IPS-20b (cell line): ENCODE results near the gene TSHR.
"Not testable (repeated sequence)": the region's sequence is repeated elsewhere in the genome, so short reads cannot be mapped to it uniquely, and the experiment has no call there.

ENCODE experiments used
- H3K27ac ChIP-seq: one replicate; pipeline ENCODE4 v1.5.1; 2013; ENCODE audit warnings: low read length
- H3K27me3 ChIP-seq: 2 replicates; pipeline ENCODE4 v1.6.1; 2013; ENCODE audit warnings: mild to moderate bottlenecking, low read length, inconsistent platforms; ENCODE audit not compliant: insufficient read depth
- H3K36me3 ChIP-seq: 2 replicates; pipeline ENCODE4 v1.6.1; 2013; ENCODE audit warnings: low read depth, mild to moderate bottlenecking, inconsistent platforms, low read length, moderate library complexity; ENCODE audit not compliant: insufficient read depth
- H3K4me1 ChIP-seq: 2 replicates; pipeline ENCODE4 v1.6.1; 2013; ENCODE audit warnings: mild to moderate bottlenecking, control low read depth, inconsistent platforms, low read length, moderate library complexity; ENCODE audit not compliant: insufficient read depth
- H3K4me3 ChIP-seq: 2 replicates; pipeline ENCODE4 v1.5.1; 2013; ENCODE audit warnings: mild to moderate bottlenecking, low read length, inconsistent platforms
- H3K9ac ChIP-seq: 2 replicates; pipeline ENCODE4 v1.6.1; 2013; ENCODE audit warnings: low read depth, mild to moderate bottlenecking, inconsistent platforms, low read length, moderate library complexity
- H3K9me3 ChIP-seq: 2 replicates; pipeline ENCODE4 v1.6.1; 2013; ENCODE audit warnings: mild to moderate bottlenecking, low read depth, low read length, inconsistent platforms; ENCODE audit not compliant: insufficient read depth

Gene TSHR

DNA sequence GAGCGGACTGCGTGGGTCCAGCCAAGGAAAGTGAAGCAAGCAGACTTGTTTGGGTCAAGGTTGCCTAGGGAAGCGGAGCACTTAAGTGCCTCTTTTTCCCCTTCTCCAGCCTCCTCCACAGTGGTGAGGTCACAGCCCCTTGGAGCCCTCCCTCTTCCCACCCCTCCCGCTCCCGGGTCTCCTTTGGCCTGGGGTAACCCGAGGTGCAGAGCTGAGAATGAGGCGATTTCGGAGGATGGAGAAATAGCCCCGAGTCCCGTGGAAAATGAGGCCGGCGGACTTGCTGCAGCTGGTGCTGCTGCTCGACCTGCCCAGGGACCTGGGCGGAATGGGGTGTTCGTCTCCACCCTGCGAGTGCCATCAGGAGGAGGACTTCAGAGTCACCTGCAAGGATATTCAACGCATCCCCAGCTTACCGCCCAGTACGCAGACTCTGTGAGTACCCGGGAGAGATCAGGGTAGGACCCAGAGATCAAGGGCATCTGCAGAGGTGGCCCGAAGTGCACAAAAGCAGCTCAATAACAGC, at the start of gene TSHR:
Gene TSHR, plus strand, starts transcription at position 206 of the 526 bp plus-strand sequence. Its CDS starts 60 bp downstream, at position 266.
- peak within 1 kb of the TSS; percentile 45; the same call in 1 of the 2 replicates for H3K9ac ChIP-seq
- no peak within 1 kb of the TSS for H3K27ac ChIP-seq
- H3K36me3 ChIP-seq: no peaks in the 10 kb centered on the region
- peaks cover 4% of the 10 kb centered on the region for H3K4me1 ChIP-seq
- H3K27me3 ChIP-seq: peaks cover 29% of the 10 kb centered on the region
- H3K4me3 ChIP-seq: peak within 1 kb of the TSS; percentile 75
- H3K9me3 ChIP-seq: no peaks in the 10 kb centered on the region

DNA sequence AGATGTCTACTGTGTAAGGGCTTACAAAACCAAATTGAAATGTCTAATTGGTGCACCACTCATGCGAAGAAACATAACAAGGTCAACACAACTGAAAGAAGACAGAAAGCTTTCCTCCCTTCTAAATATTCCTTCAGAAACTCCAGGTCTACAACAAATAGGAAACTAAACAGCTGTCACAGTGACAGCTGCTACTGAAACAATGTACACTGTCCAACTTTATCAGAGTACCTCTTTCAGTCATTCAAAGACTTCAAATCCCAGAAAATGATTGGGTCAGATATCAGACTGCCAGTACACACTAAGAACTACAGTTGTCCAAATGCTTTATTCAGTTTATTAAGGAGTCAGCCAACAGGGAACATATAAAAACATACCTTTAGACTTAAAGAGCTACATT, 49.1 kb upstream of the TSHR start:
- Histone ChIP-seq H3K27ac (no peak overlapping the region), H3K4me1 (no peaks in the 10 kb centered on the region), H3K36me3 (no peaks in the 10 kb centered on the region; the same call in 1 of the 2 replicates), H3K4me3 (no peak overlapping the region), H3K9ac (no peak overlapping the region), H3K9me3 (no peaks in the 10 kb centered on the region), H3K27me3 (no peaks in the 10 kb centered on the region)

DNA sequence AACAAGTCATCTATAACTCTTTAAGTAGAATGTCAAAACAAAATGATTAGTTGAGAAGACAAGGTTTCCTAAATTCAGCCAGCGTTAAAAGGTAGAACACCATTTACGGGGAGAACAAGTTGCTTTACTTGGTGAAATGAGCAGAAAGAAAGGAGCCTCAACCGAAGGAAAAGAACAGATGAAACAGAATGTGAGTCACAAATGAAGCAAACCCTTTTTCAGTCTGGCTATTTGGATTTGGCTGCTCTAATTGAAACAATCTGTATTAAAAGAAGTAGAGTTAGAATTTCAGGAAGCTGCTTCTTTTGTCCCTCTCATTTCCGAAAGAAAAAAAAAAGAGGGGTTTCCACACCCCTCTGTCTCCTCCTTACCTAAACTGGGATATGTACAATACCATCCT, 48.5 kb upstream of the TSHR start:
- no peaks in the 10 kb centered on the region for H3K27me3 ChIP-seq
- H3K27ac ChIP-seq: no peak overlapping the region
- no peak overlapping the region for H3K9ac ChIP-seq
- H3K9me3 ChIP-seq: no peaks in the 10 kb centered on the region
- H3K4me1 ChIP-seq: no peaks in the 10 kb centered on the region
- no peak overlapping the region for H3K4me3 ChIP-seq
- H3K36me3 ChIP-seq: no peaks in the 10 kb centered on the region; the same call in 1 of the 2 replicates

DNA sequence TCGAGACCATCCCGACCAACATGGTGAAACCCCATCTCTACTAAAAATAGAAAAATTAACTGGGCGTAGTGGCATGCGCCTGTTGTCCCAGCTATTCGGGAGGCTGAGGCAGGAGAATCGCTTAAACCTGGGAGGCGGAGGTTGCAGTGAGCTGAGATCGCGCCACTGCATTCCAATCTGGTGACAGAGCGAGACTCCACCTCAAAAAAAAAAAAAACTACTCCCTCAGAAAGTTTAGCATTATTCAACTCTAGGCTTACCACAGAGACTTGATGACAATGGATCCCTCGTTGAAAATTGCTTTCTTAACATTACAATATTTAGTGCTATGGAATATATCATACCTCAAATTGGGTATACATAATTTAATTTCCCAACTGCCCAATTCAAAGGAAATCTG, 43.4 kb upstream of the TSHR start:
- H3K27ac ChIP-seq, H3K27me3 ChIP-seq, H3K4me1 ChIP-seq, H3K9ac ChIP-seq, H3K9me3 ChIP-seq, H3K4me3 ChIP-seq: not testable (repeated sequence)
- H3K36me3 ChIP-seq: peaks cover 14% of the 10 kb centered on the region; the same call in 1 of the 2 replicates

DNA sequence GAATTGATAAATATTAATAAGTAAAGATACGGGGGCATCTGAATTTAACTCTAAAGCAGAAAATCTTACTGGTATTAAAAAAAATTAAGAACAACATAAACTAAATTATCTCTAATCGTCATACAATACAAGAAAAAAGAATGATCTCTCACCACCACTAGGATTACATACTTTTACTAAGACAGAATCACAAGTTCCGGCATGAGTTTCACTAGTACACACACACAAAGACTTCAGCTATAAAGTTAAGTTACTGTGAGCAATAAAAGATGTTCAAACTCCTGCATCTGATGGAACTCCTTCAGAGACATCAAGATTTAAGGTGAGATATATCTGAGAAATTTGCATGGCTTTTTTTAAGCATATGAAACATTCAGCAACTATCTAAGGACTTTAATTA, 35.8 kb upstream of the TSHR start:
- H3K4me1 ChIP-seq: peaks cover 13% of the 10 kb centered on the region
- no peak overlapping the region for H3K4me3 ChIP-seq
- H3K27ac ChIP-seq: no peak overlapping the region
- H3K36me3 ChIP-seq: peaks cover 9% of the 10 kb centered on the region; the same call in 1 of the 2 replicates
- no peak overlapping the region for H3K9ac ChIP-seq
- H3K9me3 ChIP-seq: no peaks in the 10 kb centered on the region
- H3K27me3 ChIP-seq: no peaks in the 10 kb centered on the region

DNA sequence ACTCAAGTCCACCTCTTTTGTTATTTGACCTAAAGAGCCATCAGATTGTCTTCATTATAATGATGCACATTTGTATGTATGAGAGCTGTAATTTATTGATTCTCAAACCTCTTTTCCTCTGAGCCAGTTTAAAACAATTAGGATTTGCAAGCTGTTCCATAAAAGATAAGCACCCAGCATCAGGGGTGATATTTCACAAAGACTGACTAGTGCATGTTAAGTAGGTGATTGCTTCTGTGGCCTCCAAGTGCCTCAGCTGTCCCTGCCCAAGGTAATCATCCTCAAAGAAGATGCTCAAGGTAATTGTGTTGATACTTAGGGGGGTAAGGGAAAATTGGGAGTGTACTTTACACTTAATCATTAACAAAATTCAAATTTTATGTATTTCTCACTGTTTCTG, 32.1 kb upstream of the TSHR start:
- Histone ChIP-seq H3K4me3 (no peak overlapping the region), H3K9ac (no peak overlapping the region), H3K27me3 (no peaks in the 10 kb centered on the region), H3K4me1 (peaks cover 19% of the 10 kb centered on the region), H3K36me3 (no peaks in the 10 kb centered on the region), H3K27ac (no peak overlapping the region), H3K9me3 (no peaks in the 10 kb centered on the region)

DNA sequence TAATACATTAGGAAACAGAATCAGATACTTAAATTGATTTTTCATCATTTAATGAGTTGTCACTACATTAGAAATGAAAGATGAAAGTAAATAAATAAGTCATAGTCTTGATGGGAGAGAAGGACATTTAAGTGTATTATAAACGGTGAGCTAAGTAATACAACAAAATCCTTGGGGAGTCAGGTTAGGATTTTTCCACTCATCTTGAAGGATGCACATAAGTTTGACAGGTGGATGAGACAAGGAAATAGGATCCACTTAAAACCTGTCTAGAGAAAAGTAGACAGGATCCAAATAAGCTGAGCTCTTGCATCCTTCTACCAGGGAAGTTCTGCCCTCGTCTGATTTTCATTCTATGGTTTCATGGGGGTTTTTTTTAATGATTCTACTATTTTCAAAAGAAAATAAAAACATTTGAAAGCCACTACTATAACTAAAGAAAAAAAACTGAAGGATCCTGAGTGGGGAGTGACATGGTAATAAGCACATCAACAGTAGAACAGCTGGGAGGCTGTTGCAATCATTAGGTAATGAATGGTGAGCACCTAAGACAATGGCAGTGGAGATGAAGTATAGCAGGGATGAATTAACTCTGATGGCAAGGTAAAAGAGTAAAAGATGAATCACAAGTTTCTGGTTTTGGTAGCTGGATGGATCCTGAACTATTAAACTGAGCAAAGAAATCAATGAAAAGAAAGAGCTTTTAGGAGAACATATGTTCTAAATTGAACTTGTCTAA, 30.9 kb upstream of the TSHR start:
- H3K9ac ChIP-seq: no peak overlapping the region
- no peak overlapping the region for H3K27ac ChIP-seq
- H3K36me3 ChIP-seq: no peaks in the 10 kb centered on the region
- H3K4me1 ChIP-seq: peaks cover 19% of the 10 kb centered on the region
- H3K27me3 ChIP-seq: no peaks in the 10 kb centered on the region
- no peaks in the 10 kb centered on the region for H3K9me3 ChIP-seq
- no peak overlapping the region; the same call in 1 of the 2 replicates for H3K4me3 ChIP-seq

DNA sequence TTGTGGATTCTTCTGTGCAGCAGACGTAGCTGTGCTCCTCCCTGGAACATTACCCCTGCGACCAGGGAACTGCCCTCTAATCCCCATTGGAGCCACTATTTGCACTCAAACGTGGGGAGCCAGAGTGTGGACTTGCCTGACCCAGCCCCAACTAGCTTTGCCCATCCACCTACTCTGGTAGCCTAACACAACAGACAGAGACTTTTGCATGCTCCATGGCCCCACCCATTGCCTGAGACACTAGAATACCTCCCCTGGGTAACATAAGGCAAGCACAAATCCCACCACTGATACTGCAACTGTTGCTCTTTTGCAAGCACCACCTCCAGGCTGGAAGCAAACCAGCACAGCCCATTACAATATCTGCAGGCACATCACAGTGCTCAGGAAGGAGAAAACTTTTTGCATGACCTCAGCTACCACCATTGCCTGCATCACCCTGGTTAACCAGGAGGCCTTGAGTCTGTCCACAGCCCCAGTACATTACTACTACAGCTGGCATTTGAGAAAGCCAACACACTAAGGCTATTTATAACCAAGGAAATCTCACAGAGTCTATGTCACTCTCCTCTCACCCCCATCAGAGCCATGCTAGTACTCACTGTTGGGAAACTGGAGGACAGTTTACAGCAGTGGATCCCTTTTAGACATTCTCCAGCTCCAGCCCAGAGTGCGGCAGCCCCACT, 28.9 kb upstream of the TSHR start:
- Histone ChIP-seq H3K9me3 (no peaks in the 10 kb centered on the region), H3K4me3 (no peak overlapping the region), H3K27me3 (no peaks in the 10 kb centered on the region), H3K27ac (no peak overlapping the region), H3K9ac (no peak overlapping the region), H3K36me3 (no peaks in the 10 kb centered on the region), H3K4me1 (peaks cover 19% of the 10 kb centered on the region)

DNA sequence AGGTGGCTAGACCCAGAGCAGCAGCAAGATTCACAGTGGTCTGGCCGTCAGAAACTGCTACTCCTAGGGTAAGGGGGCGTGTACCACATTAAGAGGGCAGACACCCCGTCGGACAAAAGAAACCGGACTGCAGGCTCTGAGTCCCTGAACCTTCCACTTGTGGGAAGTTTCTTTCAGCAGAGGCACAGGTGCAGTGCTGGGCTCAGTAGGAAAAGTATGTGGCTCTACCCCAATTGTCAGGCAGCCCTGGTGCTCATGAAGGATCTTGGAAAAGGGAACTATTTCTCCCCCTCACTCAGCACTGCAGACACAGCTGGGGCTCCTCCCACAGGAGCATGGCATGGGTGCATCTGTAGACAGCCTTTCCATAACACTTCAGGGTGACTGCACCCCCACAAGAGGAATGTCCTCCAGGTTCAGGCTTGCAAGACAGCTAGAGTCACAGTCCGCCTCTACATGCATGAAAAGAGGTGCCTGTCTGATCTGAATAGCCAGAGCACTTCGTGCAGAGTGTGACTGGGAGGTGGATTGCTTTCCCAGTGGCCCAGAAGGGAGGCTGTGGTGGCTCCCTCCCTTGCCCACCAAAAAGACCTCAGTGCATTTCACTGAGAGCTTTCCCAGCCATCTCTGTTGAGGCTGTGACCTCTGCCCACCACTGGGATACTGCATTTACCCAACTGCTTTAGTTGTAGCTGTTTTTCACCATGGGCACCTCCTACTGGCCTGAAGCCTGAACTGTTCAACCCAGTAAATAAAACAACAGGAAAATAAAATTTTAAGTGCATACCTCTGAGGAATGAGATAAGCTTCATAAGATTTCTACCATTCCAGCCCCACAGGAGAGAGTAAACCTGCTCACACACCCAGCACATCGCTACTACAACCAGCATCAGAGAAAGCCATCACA, 28.1 kb upstream of the TSHR start:
- H3K4me3 ChIP-seq: no peak overlapping the region
- H3K36me3 ChIP-seq: no peaks in the 10 kb centered on the region
- no peaks in the 10 kb centered on the region for H3K9me3 ChIP-seq
- no peak overlapping the region for H3K9ac ChIP-seq
- H3K4me1 ChIP-seq: peaks cover 19% of the 10 kb centered on the region
- H3K27me3 ChIP-seq: no peaks in the 10 kb centered on the region
- no peak overlapping the region for H3K27ac ChIP-seq

DNA sequence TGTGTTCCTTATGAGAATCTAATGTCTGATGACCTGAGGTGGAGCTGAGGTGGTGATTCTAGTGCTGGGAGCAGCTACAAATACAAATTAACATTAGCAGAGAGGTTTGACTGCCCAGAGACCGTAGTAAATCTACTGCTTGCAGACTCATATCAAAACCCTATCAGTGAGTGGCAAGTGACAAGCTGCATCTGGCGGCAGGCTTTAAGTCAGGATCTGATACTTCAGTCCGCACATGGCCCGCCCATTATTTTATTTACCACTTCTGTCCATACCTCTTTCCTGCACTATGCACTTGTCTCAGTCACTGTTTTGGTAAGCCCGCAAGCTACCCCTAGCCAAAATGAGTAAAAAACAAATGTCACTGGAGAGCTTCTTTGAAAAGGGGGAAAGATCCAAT, 25.3 kb upstream of the TSHR start:
- Histone ChIP-seq H3K27me3 (no peaks in the 10 kb centered on the region), H3K4me3 (no peak overlapping the region), H3K27ac (no peak overlapping the region), H3K9me3 (no peaks in the 10 kb centered on the region), H3K9ac (no peak overlapping the region), H3K36me3 (no peaks in the 10 kb centered on the region), H3K4me1 (peaks cover 2% of the 10 kb centered on the region; the same call in 1 of the 2 replicates)

DNA sequence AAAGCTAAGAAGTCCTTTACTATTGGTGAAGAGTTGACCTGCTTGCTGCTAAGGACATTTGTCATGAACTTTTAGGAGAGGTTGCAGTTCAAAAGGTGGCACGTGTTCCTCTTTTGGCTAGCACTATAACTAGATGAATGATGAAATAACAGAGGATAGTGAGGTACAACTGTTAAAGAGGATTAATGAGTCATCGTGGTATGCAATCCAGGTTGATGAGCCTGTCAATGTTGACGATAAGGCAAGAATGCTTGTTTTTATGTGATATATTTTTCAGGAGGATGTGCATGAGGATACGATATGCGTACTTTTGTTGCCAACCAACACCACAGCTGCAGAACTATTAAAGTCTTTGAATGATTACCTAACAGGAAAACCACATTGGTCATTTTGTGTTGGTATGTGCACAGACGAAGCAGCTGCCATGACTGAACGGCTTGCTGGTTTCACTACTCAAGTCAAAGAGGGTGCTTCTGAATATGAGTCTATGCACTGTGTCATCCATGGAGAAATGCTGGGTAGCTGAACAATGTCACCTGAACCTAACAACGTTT, 24.5 kb upstream of the TSHR start:
- Histone ChIP-seq H3K27me3 (no peaks in the 10 kb centered on the region), H3K36me3 (no peaks in the 10 kb centered on the region), H3K9me3 (no peaks in the 10 kb centered on the region), H3K4me3 (no peak overlapping the region), H3K4me1 (no peaks in the 10 kb centered on the region), H3K27ac (no peak overlapping the region), H3K9ac (no peak overlapping the region)
